ENCODE results near the gene LGALSL.

GRCh38 chr2:64492272-64492671 is 38.3 kb downstream of the LGALSL start:
- TF ChIP-seq, protein P1, sequence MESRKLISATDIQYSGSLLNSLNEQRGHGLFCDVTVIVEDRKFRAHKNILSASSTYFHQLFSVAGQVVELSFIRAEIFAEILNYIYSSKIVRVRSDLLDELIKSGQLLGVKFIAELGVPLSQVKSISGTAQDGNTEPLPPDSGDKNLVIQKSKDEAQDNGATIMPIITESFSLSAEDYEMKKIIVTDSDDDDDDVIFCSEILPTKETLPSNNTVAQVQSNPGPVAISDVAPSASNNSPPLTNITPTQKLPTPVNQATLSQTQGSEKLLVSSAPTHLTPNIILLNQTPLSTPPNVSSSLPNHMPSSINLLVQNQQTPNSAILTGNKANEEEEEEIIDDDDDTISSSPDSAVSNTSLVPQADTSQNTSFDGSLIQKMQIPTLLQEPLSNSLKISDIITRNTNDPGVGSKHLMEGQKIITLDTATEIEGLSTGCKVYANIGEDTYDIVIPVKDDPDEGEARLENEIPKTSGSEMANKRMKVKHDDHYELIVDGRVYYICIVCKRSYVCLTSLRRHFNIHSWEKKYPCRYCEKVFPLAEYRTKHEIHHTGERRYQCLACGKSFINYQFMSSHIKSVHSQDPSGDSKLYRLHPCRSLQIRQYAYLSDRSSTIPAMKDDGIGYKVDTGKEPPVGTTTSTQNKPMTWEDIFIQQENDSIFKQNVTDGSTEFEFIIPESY (IDR thresholded peaks at IDR 0.05; ENCODE audit: borderline replicate concordance, low read depth): no peak
- TF ChIP-seq ELF1 (IDR thresholded peaks at IDR 0.05) (no peak), YY1 (IDR thresholded peaks at IDR 0.05; ENCODE audit: low read depth) (no peak), CTCF (IDR thresholded peaks at IDR 0.05) (no peak), POLR2AphosphoS5 (IDR thresholded peaks at IDR 0.05; ENCODE audit: low read depth, low read length) (no peak), JUND (IDR thresholded peaks at IDR 0.05) (no peak), EP300 (IDR thresholded peaks at IDR 0.05; ENCODE audit: borderline replicate concordance in 1 of 2, low read depth in 1 of 2, low read length in 1 of 2) (no peak), SMC3 (IDR thresholded peaks at IDR 0.05; ENCODE audit: low read depth, low read length) (no peak), TAF1 (IDR thresholded peaks at IDR 0.05; ENCODE audit: borderline replicate concordance, low read depth, low read length) (no peak), REST (IDR thresholded peaks at IDR 0.05; ENCODE audit: low read depth, low read length) (no peak)
